GM21786 (cell line): ENCODE results near the gene PRPF19.

Experiments used
- ATAC-seq: cut with Tn5 transposase; IDR thresholded peaks from one replicate; pipeline ENCODE4 v1.9.1; 2021; ENCODE audit not compliant: unreplicated experiment

The PRPF19 gene

DNA sequence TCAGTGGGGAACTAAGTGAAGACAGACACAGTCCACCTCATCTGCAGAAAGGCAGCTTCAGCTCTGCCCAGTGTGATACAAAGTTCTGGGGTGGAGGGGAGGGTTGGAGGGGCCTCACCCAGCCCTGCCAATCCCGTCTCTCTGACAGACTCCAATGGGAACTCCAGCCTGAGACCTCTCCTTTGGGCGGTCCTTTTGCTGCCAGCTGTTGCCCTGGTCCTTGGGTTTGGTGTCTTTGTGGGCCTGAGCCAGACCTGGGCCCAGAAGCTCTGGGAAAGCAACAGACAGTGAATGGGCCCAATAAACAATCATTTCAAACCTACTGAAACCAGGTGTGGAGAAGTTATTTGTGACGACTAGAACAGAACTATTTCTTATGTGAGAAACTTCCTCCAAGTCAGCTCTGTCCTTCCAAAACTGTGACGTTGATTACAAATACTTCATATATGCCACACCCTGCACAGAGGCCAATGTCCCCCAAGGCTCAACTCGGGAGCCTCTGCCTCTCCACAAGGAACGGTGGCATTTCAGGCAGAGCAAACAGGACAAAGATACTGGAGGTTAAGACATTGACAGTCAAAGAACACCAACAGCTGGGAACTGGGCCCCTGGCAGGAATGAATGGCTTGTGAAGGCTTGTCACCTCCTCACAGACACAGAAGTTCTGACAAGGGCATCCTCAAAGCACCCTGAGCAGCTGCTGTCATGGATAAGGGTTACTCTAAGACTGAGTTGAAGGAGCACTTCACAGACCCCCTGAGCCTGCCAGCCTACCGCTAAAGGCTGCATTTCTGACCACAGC, 30.8 kb downstream of the PRPF19 start:
- ATAC-seq, result no peak

DNA sequence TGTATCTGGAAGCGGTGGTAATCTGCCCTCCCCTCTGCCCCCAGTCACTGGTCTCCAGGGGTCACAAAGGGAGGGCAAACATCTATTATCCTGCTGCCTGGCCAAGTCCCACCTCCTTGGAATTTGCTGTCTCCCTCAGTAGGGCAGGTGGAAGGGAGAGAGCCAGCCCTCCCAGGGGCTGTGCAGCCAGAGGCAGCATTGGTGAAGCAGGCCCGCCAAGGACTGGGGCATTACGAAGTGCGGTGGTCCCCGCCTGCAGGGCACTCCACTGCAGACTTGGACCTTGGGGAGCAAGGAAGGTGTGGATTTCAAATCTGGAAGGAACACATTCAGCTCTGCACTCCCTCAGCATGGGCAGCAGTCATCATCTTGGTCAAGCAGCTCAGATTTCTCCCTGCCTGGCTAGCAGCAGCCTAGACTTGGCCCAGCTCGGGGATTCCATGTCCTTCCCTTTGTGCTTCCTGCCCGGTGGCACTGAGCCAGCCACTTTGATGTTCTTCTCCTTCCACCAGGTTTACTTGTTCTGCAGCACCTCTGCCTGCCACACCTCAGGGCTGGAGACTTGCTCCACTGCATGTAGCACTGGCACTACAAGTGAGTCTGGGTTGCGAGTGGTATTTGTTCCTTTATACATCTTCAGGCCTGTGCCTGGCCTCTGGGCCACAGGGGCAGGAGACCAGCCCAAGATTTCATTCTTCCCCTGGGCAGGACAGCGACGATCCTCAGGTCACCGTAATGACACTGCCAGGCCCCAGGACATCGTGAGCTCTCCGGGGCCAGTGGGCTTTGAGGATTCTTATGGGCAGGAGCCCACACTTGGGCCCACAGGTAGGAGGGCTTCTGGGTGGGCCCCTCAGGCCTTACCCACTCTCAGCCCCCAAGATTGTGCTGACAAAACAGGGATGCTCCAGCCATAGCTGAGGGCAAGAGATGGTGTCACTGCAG, 31.7 kb downstream of the PRPF19 start:
- no peak for ATAC-seq

DNA sequence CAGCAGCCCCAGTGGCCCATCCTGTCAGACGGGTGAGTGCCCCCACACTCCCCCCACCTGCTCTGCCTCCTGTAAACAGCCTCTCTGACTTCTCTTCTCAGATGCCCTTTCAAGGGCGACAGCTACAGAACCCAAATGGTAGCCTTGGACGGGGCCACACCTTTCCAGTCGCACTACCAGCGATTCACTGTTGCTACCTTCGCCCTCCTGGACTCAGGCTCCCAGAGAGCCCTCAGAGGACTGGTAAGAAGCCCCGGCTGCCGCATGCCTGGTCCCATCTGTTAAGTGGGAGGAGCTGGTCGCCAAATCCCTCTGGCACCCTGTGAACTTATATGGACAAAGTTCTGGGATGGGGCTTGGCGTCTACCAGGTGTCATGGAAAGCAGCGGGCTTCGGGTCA, 32.9 kb downstream of the PRPF19 start:
- no peak for ATAC-seq

DNA sequence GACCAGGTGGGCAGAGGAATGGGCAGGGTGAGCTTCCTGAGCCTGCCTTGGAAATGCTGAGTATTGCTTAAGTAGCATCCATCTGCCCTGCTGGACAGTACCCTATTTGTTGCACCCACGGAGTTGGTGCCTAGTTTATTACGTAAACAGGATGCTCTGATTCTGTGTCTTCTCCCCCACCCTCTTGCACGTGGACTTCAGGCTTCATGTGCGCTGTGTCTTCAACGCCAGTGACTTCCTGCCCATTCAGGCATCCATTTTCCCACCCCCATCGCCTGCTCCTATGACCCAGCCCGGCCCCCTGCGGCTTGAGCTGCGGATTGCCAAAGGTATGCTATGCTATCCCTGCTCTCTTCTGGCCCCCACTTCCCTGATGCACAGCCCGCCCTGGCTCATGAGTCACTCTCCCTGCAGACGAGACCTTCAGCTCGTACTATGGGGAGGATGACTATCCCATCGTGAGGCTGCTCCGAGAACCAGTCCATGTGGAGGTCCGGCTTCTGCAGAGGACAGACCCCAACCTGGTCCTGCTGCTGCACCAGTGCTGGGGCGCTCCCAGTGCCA, 33.3 kb downstream of the PRPF19 start:
- no peak for ATAC-seq

DNA sequence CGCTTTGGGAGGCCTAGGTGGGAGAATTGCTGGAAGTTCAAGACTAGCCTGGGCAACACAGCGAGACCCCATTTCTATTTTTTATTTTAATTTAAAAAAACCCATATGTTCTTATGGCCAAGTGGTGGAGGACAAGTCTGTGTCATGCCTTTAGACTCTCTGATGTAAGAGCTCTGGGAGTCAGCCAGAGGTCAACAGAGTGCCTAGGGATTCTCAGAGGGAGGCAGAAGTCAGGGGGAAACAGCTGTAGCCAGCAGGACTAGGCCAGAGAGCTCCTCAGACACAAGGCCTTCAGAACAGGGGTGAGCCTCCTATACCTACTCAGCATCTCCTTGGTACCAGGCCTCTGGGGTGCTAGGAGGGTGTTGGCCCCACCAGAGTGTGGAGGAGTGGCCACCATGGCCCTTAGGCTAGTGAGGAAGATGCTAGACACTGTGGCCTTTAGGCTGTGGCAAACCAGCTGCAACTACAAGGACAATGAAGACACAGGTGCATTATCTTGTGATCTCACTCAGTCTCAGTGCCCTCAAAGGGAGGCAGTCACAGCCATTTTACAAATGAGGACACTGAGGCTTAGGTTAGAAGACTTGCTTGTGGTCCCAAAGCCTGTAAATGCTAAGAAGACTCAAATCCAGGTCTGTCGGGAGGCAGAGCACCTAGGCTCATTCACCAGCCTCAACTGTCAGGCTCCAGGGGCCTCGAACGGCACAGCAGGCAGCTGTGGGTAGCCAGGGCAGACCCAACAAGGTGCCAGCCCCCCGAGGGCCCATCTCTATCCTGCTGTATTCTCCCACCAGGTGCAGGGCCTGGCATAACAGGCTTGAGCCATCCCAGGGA, 34.0 kb downstream of the PRPF19 start:
- ATAC-seq, result no peak

DNA sequence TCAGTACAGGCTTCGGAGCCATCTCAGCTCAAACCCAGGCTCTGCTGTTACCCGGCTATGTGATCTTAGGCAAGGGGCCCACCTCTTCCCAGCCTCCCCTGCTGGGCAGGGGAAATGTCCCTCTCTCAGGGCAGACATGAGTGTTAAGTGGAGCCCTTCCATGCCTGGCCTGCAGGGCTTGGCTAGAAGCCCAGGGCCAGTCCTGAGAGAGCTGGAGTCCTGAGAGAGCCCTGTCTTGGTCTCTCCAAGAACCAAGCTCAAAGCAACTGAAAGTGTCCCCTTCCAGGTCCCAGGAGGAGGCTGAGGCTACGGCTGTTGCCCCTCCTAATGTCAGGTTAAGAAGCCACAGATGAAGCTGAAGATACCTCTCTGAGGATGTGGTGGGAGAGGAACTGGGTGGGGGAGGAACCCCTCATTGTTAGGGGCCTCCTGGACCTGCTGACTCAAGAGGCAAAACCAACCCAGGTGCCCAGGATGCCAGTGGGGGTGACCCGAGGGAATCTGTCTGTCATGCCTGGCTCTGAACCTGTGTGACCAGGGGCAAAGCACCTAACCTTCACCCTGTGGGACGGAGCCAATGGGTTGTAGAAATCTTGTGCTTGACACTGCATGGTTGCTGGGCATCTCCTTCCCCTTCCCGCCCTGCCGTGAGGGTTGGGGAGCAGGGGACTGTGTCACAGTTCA, 34.9 kb downstream of the PRPF19 start:
- no peak for ATAC-seq

DNA sequence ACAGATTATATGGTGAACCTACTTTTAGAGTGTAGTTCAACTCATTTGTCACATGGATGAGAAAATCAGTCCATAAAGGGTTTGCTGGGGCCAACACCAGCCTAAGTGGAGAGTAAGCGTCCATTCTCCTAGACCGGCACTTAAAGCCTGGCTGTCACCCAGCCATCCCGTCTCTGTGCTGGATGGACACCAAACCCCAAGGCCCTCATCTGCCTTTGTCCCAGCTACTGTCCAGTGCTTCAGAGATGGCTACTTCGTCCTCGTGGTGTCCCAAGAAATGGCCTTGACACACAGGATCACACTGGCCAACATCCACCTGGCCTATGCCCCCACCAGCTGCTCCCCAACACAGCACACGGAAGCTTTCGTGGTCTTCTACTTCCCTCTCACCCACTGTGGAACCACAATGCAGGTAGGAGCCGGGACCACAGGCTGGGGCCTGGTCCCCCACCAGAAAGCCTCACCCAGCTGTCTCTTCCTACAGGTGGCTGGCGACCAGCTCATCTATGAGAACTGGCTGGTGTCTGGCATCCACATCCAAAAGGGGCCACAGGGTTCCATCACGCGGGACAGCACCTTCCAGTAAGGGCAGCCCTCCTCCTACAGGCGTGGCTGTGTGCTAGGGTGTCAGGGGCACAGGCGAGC, 35.5 kb downstream of the PRPF19 start:
- ATAC-seq, result no peak

DNA sequence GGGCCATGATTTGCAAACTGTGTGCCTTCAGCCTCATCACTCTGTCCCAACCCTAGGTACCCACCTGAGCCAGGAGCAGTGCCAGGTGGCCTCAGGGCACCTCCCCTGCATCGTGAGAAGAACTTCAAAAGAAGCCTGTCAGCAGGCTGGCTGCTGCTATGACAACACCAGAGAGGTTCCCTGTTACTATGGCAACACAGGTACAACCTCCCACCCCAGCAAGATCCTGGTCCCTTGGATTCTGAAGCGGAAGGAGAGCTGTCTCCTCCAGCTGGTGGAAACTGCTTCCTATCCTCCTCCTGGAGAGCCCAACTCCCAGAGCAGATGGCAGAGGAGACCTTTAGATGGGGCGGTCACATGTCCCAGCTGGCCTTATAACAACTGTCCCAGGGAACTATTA, 36.1 kb downstream of the PRPF19 start:
- no peak for ATAC-seq

DNA sequence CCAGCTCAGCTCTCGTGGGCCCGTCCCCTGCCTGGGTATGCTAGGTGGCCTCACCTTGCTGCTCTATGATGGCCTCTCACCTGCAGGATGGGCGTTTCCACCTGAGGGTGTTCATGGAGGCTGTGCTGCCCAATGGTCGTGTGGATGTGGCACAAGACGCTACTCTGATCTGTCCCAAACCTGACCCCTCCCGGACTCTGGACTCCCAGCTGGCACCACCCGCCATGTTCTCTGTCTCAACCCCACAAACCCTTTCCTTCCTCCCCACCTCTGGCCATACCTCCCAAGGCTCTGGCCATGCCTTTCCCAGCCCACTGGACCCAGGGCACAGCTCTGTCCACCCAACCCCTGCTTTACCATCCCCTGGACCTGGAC, 36.9 kb downstream of the PRPF19 start:
- no peak for ATAC-seq

DNA sequence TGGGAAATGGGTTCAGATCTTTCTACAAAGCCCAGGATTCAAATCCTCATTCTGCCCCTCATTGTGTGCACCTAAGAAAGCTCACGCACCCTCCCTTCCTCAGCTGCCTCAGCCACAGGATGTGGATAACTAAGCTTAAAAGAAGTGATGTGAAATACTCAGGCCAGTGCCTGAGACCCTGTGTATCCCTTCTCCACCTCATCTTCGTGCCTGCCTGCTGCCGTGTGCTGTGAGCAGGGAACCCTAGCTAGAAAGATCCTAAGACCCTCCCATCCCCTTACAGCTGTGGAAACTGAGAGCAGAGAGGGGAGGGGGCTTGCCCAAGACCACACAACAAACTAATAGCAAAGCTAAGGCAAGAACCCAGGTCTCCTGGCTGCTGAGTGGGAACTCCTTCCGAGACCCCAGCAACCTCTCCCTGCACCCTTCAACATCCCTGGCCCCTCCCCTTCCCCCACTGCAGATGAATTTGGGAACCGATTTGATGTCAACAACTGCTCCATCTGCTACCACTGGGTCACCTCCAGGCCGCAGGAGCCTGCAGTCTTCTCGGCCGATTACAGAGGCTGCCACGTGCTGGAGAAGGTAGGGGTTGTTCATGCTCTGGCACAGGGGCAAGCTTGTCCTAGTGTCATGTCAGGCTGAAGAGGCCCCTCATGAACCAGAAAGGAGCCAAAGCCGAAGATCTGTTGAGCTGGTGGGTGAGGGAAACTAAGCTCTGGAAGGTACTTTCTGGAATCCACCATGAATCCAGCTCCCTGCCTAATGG, 37.5 kb downstream of the PRPF19 start:
- no peak for ATAC-seq

DNA sequence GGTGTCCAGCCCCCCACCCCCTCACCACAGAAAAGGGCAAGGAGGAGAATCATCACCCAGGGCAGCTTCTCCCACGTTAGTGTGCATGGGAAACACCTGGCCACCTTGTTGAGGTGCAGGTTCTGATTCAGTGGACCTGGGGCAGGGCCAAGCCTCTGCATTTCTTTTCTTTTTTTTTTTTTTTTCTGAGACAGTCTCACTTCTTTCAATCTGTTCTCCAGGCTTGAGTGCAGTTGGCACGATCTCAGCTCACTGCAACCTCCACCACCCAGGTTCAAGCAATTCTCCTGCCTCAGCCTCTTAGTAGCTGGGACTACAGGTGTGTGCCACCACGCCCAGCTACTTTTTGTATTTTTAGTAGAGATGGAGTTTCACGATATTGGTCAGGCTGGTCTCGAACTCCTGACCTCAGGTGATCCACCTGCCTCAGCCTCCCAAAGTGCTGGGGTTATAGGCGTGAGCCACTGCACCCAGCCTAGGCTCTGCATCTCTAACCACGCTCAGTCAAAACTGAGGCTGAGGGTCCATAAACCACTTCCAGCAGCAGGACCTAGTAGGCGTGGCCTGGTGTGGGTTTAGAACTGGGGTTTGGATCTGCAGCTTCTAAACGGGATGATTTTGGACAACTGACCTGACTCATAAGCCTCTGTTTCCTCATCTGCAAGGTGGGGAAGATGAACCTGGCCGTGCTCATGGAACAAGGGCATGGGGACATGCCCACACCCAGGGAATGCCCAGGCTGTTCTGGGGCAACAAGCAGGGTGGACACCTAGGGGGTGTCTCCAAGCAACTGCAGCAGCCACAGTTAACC, 38.3 kb downstream of the PRPF19 start:
- ATAC-seq, result no peak

DNA sequence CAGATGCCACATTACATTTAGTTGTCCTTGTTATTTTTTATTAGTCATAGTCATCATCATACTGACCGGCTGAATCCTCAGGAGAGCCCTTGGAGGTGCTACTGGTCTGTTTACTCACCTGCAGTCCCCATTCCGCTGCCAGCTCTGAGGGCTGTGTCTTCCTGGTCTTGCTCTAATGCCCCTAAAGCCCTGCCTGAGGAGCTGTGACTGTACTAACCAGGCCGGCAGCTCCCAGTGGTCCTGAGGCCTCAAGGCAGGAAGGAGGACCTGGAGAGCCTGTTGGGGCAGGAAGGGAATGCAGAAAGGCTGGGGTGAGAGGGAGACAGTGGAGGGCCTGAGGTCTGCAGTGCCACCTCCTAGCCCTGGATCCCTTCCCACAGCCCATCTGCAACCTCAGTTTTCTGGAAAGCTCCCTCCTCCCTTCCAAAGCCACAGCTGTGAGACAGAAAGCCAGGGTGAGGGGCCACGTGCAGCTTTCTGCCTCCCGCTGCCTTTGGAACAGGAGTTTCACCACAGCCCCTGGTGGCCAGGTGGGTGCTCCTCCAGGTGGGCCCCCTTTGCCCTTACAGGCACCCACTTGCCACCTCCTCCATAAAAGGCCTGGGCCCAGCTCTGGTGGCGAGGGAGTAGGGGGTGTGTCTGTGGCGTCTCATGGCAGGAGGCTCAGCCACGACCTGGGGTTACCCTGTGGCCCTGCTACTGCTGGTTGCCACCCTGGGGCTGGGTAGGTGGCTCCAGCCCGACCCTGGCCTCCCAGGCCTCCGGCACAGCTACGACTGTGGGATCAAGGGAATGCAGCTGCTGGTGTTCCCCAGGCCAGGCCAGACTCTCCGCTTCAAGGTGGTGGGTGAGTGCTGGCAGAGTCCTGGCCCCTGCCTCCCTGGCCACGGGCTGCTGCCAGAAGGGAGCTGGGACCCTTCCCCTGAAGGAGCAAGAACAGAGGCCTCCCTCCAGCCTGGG, 39.2 kb downstream of the PRPF19 start, which contains the start of gene ZP1:
Gene ZP1 (plus strand): TSS at position 632 of the 960 bp plus-strand sequence. CDS start 20 bp downstream, at position 652.
- no peak for ATAC-seq

DNA sequence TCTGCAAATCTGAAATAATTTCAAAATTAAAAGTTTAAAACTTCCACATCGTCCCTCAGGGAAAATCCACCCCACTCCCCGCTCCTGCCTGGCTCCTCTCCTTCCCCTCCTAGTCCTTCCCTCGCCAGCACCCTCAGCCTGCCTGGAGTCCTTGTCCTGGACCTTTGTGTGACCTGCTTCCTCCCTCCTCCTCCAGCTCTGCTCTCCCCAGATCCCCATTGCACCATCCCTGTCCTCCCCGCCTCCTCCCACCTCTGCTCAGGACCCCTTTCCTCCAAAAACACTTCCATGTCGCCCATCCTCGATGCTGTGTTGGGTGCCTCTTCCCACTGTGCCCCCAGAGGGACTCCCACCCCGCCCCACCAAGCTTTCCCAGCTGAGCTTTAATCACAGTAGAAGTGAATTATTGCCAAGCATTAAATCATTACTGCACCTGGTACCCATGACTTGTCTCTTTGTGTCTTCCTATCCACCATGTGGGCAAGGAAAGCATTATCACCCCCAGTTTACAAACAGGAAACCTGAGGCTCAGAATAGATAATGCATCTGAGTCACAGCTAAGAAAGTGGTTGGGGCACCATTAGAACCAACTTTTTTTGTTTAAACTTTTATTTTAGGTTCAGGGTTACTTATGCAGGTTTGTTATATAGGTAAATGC, 41.4 kb downstream of the PRPF19 start:
- ATAC-seq, result no peak

DNA sequence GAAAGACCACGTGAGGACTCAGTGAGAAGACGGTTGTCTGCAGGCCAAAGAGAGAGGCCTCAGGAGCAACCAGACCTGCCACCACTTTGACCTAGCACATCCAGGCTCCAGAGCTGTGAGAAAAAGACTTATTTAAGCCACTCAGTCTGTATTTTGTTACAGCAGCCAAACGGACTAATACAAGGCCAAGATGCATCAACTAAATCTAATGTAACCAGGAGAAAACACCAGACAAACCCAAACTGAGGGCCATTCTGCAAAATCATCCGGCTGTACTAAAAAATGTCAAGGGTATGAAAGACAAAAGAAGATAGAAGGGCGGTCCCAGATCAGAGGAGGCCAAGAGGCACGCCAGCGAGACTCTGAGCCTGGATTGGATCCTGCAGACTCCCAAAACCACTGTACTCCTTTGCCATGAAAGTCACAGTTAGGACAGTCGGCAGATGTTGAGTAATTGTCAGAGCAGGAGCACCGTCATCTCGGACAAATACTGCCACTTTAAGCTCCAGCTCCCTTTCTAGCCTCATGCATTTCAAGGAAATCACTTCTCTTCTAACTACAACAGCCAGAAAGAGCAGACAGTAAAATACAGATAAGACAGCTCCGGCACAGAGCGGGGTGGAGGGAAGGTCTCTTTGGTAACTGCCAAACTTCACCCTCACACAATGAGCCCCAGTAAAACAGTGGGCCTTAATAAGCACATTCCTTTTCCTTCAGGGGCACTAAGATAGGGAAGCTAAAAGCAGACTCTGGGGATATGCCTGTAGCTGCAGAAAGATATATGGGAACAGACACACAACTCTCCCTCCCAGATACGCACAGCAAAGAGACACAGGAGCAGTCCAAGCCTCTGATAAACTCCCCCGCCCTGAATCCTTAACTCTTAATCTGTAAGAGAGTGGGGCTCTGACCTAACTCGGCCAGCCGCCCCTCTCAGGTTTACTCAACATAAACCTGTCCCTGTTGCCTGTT, 42.5 kb downstream of the PRPF19 start:
- no peak for ATAC-seq

DNA sequence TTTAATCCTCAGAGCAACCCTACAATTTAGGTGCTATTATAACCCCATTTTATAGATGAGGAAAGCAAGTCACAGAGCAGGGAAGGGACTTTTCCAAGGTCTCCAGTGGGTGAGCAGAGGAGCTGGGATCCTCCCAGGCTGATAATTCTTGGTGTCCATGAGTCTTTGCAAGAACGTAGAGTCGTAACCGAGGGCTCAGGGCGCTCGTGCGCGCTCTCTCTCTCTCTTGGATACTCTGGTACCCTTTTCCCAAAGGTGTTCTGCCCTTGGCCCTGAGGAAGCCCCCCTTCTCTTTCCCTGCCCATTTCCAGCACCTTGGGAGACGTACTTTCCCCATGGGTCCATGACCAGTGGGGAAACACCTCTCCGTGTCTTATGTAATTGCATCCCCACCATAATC, 44.2 kb downstream of the PRPF19 start:
- ATAC-seq, result no peak
